Suppressor macrophage (primary cell): Measurements from ENCODE around the gene RXRG.

Experiments
- DNase-seq, 4 experiments: peaks; one replicate each; pipeline ENCODE4 v3.0.0-alpha.2; 2020 to 2022

Gene RXRG

GRCh38 chr1:165367375-165367993 is 77.4 kb downstream of the RXRG start:
- peak; percentile 72 to 84 (median 79) for DNase-seq

GRCh38 chr1:165365341-165365740 is 79.6 kb downstream of the RXRG start:
- DNase-seq, result no peak

- no peak for DNase-seq
Observed at GRCh38 chr1:165364568-165365133, 80.3 kb downstream of the RXRG start.

- no peak for DNase-seq
Observed at GRCh38 chr1:165356876-165357275, 88.0 kb downstream of the RXRG start.

- no peak for DNase-seq
Observed at GRCh38 chr1:165355977-165356811, 88.7 kb downstream of the RXRG start, which contains the start of gene LMX1A. TSS of gene LMX1A (minus strand) at chr1:165356715. CDS start at chr1:165355559, 1,156 bp downstream.

GRCh38 chr1:165355139-165355976 is 89.6 kb downstream of the RXRG start:
- DNase-seq, result no peak

GRCh38 chr1:165354739-165355138 is 90.2 kb downstream of the RXRG start:
- DNase-seq, result no peak

- DNase-seq, result peak in 1 of 4 experiments; percentile 18
Observed at GRCh38 chr1:165353731-165354671, 90.9 kb downstream of the RXRG start.

GRCh38 chr1:165352442-165353293 is 92.3 kb downstream of the RXRG start:
- DNase-seq, result no peak

GRCh38 chr1:165351863-165352441 is 93.0 kb downstream of the RXRG start:
- DNase-seq, result peak in 2 of 4 experiments; percentile 8 to 25
